Stimulated activated naive CD8-positive, alpha-beta T cell treated with anti-CD3 and anti-CD28 coated beads, Interleukin-15, amount 100 ng/mL, for 72 hours (primary cell): ENCODE results near the gene SEC23B.

ENCODE experiments used
- ATAC-seq: fragments of 150-1000 bp; cut with Tn5 transposase; 2 replicates; pipeline ENCODE4 v1.10.0; 2021; ENCODE audit warnings: mild to moderate bottlenecking, moderate library complexity
- DNase-seq, 2 donors: peaks; one replicate each; pipeline ENCODE4 v3.0.0; 2021 to 2022
- H3K27ac Mint-ChIP-seq, 2 donors: one replicate each; pipeline ENCODE4 v1.8.0; 2022; ENCODE audit warnings: mild to moderate bottlenecking in 2 of 2, mixed read lengths in 2 of 2, moderate library complexity in 2 of 2
- H3K27me3 Mint-ChIP-seq: one replicate; pipeline ENCODE4 v1.8.0; 2022; ENCODE audit warnings: mixed read lengths
- H3K4me1 Mint-ChIP-seq: one replicate; pipeline ENCODE4 v1.8.0; 2022; ENCODE audit warnings: mild to moderate bottlenecking, mixed read lengths
- H3K4me3 Mint-ChIP-seq, 2 donors: one replicate each; pipeline ENCODE4 v1.8.0; 2022; ENCODE audit warnings: mild to moderate bottlenecking in 2 of 2, mixed read lengths in 2 of 2, moderate library complexity in 1 of 2
- H3K9me3 Mint-ChIP-seq, 2 donors: one replicate each; pipeline ENCODE4 v1.8.0; 2022; ENCODE audit warnings: mixed read lengths in 2 of 2

The SEC23B gene

GRCh38 chr20:18596270-18596669 is 88.5 kb downstream of the SEC23B start:
- DNase-seq (no peak), ATAC-seq (no peak)
- no peaks in the 10 kb centered on the region for H3K4me1 Mint-ChIP-seq
- no peak overlapping the region for H3K4me3 Mint-ChIP-seq
- H3K27ac Mint-ChIP-seq, result no peak overlapping the region
- no peaks in the 10 kb centered on the region for H3K27me3 Mint-ChIP-seq
- no peaks in the 10 kb centered on the region for H3K9me3 Mint-ChIP-seq

DNA sequence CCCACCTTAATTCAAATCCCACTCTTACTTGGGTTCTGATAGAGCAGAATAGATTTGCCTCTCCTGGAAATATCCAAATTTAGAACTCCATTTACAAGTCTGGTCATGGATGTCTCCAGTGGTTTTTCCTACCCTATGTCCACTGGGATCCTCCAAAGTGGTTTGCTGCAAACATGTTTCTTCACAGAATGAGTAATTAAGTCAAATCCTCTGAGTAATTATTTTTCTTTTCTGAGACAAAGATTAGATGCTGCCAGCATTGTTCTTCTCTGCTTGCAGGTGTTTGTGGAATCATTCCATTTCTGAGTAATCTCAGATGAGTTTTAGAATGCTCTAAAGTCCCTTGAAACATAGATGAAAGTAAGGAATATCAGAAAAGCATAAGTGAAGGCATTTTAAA is 102.0 kb downstream of the SEC23B start:
- Mint-ChIP-seq H3K9me3 (no peaks in the 10 kb centered on the region), H3K27me3 (no peaks in the 10 kb centered on the region), H3K27ac (peak overlapping the region in 1 of 2 donors; percentile 33), H3K4me3 (no peak overlapping the region), H3K4me1 (peaks cover 6% of the 10 kb centered on the region)
- no peak for DNase-seq
- no peak for ATAC-seq
